ENCODE data around the gene TMEM30B. TPM values are rescaled to one million over a fixed set of nuclear protein-coding genes. Genes with fewer than 3 reads are reported as not detected.

Gene TMEM30B
- total and polyA plus RNA-seq, 2 of the 13 experiments (the other 11 are each of a cell fraction or from before 2014, with no cell fraction given), result not detected

GRCh38 chr14:61281948-61282275 is 774 bp upstream of the TMEM30B start:
- no peaks in the 10 kb centered on the region for H3K9me3 ChIP-seq (ENCODE audit: low read length)
- no peak overlapping the region for H2AFZ ChIP-seq (ENCODE audit: low read length)
- no peaks in the 10 kb centered on the region for H4K20me1 ChIP-seq (ENCODE audit: insufficient read depth, low read length)
- no peak overlapping the region for H3K27ac ChIP-seq (ENCODE audit: extremely low read length, insufficient read depth, low read length)
- ChIA-PET CTCF (ENCODE audit: low intra/inter-chr PET ratio, low total read pairs) (no interaction called here), POLR2A (no interaction called here)
- H3K79me2 ChIP-seq (ENCODE audit: insufficient read depth, low read length), result no peaks in the 10 kb centered on the region
- no peak for TF ChIP-seq HMGA1 (CRISPR knock-in tag; conservative IDR thresholded peaks at IDR 0.05)
- TF ChIP-seq ZNF501 (CRISPR knock-in tag; IDR thresholded peaks at IDR 0.05), result no peak
- TF ChIP-seq HOXA5 (CRISPR knock-in tag; IDR thresholded peaks at IDR 0.05), result no peak
- no peak for TF ChIP-seq ZMAT5 (CRISPR knock-in tag; IDR thresholded peaks at IDR 0.05; ENCODE audit: borderline replicate concordance, low read depth)
- TF ChIP-seq ZNF747 (CRISPR knock-in tag; IDR thresholded peaks at IDR 0.05; ENCODE audit: borderline replicate concordance), result no peak
- no peak for TF ChIP-seq ZIK1 (CRISPR knock-in tag; IDR thresholded peaks at IDR 0.05; ENCODE audit: borderline replicate concordance, low read depth)
- no peak for TF ChIP-seq POLR2AphosphoS2 (IDR thresholded peaks at IDR 0.05; ENCODE audit: low read depth, low read length)
- no peak for TF ChIP-seq ZSCAN25 (CRISPR knock-in tag; IDR thresholded peaks at IDR 0.05)
- no peak for TF ChIP-seq ZNF430 (CRISPR knock-in tag; IDR thresholded peaks at IDR 0.05)
- no peak for TF ChIP-seq CBX2 (IDR thresholded peaks at IDR 0.05; ENCODE audit: low read depth, low read length)
- TF ChIP-seq CBX2 (CRISPR knock-in tag; IDR thresholded peaks at IDR 0.05; ENCODE audit: low read depth), result no peak
- no peak for TF ChIP-seq NR3C1 (CRISPR knock-in tag; IDR thresholded peaks at IDR 0.05)
- no peak for TF ChIP-seq IRF2 (CRISPR knock-in tag; IDR thresholded peaks at IDR 0.05)
- BruUV-seq (replicated peaks), result no TSS peak
- no peak overlapping the region for H3K9ac ChIP-seq (ENCODE audit: insufficient read depth, low read depth, low read length)
- H3K4me2 ChIP-seq (ENCODE audit: low read depth, low read length), result no peak overlapping the region
- H3K4me1 ChIP-seq (ENCODE audit: insufficient read depth, low read length), result peaks cover 41% of the 10 kb centered on the region
- H3K4me3 ChIP-seq (replicated peaks in 1 of 3; ENCODE audit: insufficient read depth in 1 of 3, low read depth in 2 of 3, low read length in 3 of 3), result no peak overlapping the region
- WGBS (ENCODE audit: low lambda C conversion rate), result 0% methylated on average over 1 of the region's 1 CpG
- no peaks in the 10 kb centered on the region for H3K36me3 ChIP-seq (replicated peaks in 1 of 2; ENCODE audit: control insufficient read depth in 1 of 2, insufficient read depth in 2 of 2, low read length in 2 of 2)
- no peaks in the 10 kb centered on the region; a peak in 1 of 5 replicates for H3K27me3 ChIP-seq (ENCODE audit: control insufficient read depth in 1 of 2, insufficient read depth in 2 of 2, low read length in 2 of 2)
- DNase-seq (ENCODE audit: low spot score) (no peak), FAIRE-seq (no peak), ATAC-seq (no peak)
- in situ Hi-C loops (cut with HindIII; ENCODE audit: extremely low pct_ligation_motif_present, low pct_unique_long_range_greater_than_20kb), result loop anchor here (25.0 kb wide), 1 partner anchor 555 kb away; no protein-coding TSS in a partner anchor
- intact Hi-C loops (cut with micrococcal nuclease; ENCODE audit: unreplicated experiment), result no loop called here

All from HepG2 (cell line).